ENCODE data around the gene IFNW1.

Gene IFNW1

GRCh38 chr9:21104787-21105186 lies 36.8 kb downstream of the IFNW1 start:
- peak; percentile 71 for DNase-seq

GRCh38 chr9:21102305-21102704 lies 39.3 kb downstream of the IFNW1 start:
- DNase-seq: peak; percentile 16

- peak; percentile 60 for DNase-seq
These were observed 43.8 kb downstream of the IFNW1 start for GRCh38 chr9:21097817-21098216.

GRCh38 chr9:21096901-21097255 lies 44.8 kb downstream of the IFNW1 start:
- no peak for DNase-seq

- DNase-seq: peak; percentile 85
These were observed 45.3 kb downstream of the IFNW1 start for GRCh38 chr9:21096172-21096900.

GRCh38 chr9:21095561-21095960 lies 46.1 kb downstream of the IFNW1 start:
- no peak for DNase-seq

All from suppressor macrophage treated with lipopolysaccharide for 4 hours (primary cell).